IMR-90 (cell line): ENCODE results near the gene PC. TPM values are rescaled to one million over a fixed set of nuclear protein-coding genes. Genes with fewer than 3 reads are reported as not detected.

Experiments
- ATAC-seq: fragments of 200-7000 bp; cut with Tn5 transposase; 2 replicates; pipeline ENCODE4 v1.9.1; 2020; ENCODE audit warnings: low read depth, mild to moderate bottlenecking, moderate library complexity
- BruUV-seq: library from RNA; stranded (reverse); fragments of 400-500 nt; replicated peaks from 2 replicates; lab custom pipeline; 2021; lab: Mats Ljungman, UMichigan
- CTCF ChIA-PET: fragments of 300-600 bp; formaldehyde crosslinking; extraction: SDS; loops from one replicate; lab custom pipeline; 2021; ENCODE audit warnings: antibody characterized with exemption; lab: Yijun Ruan, JAX
- POLR2A ChIA-PET: fragments of 300-600 bp; sonication (Branson Sonifier 250); formaldehyde crosslinking; loops from one replicate; lab custom pipeline; 2022; ENCODE audit warnings: antibody characterized with exemption; ENCODE audit not compliant: unreplicated experiment; lab: Charles Lee
- DNase-seq: peaks from one replicate; pipeline ENCODE4 v3.0.0; 2013
- H2AFZ ChIP-seq: replicated peaks from 2 replicates; pipeline ENCODE3; 2013; ENCODE audit warnings: low read length, mild to moderate bottlenecking; ENCODE audit not compliant: poor library complexity
- H2AK5ac ChIP-seq: 2 replicates; pipeline ENCODE4 v1.6.1; 2013; ENCODE audit warnings: low read depth, low read length, inconsistent platforms
- H2AK9ac ChIP-seq: replicated peaks from 2 replicates; pipeline ENCODE3; 2013; ENCODE audit warnings: mild to moderate bottlenecking, low read depth, low read length, moderate library complexity; ENCODE audit not compliant: poor library complexity
- H2BK120ac ChIP-seq: 2 replicates; pipeline ENCODE4 v1.6.1; 2013; ENCODE audit warnings: low read depth, low read length, inconsistent platforms
- H2BK15ac ChIP-seq: 3 replicates; pipeline ENCODE4 v1.6.1; 2013; ENCODE audit warnings: low read depth, low read length, inconsistent platforms
- H2BK20ac ChIP-seq: 2 replicates; pipeline ENCODE4 v1.6.1; 2013; ENCODE audit warnings: low read depth, mild to moderate bottlenecking, inconsistent platforms, low read length, moderate library complexity
- H2BK5ac ChIP-seq: 2 replicates; pipeline ENCODE4 v1.6.1; 2013; ENCODE audit warnings: mild to moderate bottlenecking, low read depth, low read length, inconsistent platforms; ENCODE audit not compliant: poor library complexity, severe bottlenecking
- H3K14ac ChIP-seq: replicated peaks from 2 replicates; pipeline ENCODE4 v1.6.1; 2013; ENCODE audit warnings: low read depth, low read length, inconsistent platforms
- H3K18ac ChIP-seq: 2 replicates; pipeline ENCODE4 v1.6.1; 2013; ENCODE audit warnings: low read depth, low read length, control low read depth
- H3K23ac ChIP-seq: 2 replicates; pipeline ENCODE4 v1.6.1; 2013; ENCODE audit warnings: low read depth, low read length, inconsistent platforms
- H3K27ac ChIP-seq: 2 replicates; pipeline ENCODE4 v1.5.1; 2013; ENCODE audit warnings: mild to moderate bottlenecking, control low read depth, low read length; ENCODE audit not compliant: insufficient read depth
- H3K27me3 ChIP-seq: 2 replicates; pipeline ENCODE4 v1.6.1; 2013; ENCODE audit warnings: low read length; ENCODE audit not compliant: control insufficient read depth, insufficient read depth
- H3K36me3 ChIP-seq: 2 replicates; pipeline ENCODE4 v1.6.1; 2013; ENCODE audit warnings: low read length, mixed read lengths; ENCODE audit not compliant: control insufficient read depth, insufficient read depth
- H3K4ac ChIP-seq: 2 replicates; pipeline ENCODE4 v1.6.1; 2013; ENCODE audit warnings: low read depth, low read length, inconsistent platforms
- H3K4me1 ChIP-seq: 2 replicates; pipeline ENCODE4 v1.6.1; 2013; ENCODE audit warnings: low read length, mixed read lengths; ENCODE audit not compliant: control insufficient read depth, insufficient read depth
- H3K4me2 ChIP-seq: 2 replicates; pipeline ENCODE4 v1.6.1; 2013; ENCODE audit warnings: low read depth, mild to moderate bottlenecking, control low read depth, low read length, moderate library complexity
- H3K4me3 ChIP-seq: 2 replicates; pipeline ENCODE4 v1.5.1; 2013; ENCODE audit warnings: low read depth, mild to moderate bottlenecking, control low read depth, low read length, moderate library complexity; ENCODE audit not compliant: insufficient read depth
- H3K56ac ChIP-seq: 2 replicates; pipeline ENCODE4 v1.6.1; 2013; ENCODE audit warnings: low read length, inconsistent platforms; ENCODE audit not compliant: insufficient read depth; ENCODE audit errors: extremely low read depth
- H3K79me1 ChIP-seq, 2 experiments: 2 replicates each; pipeline ENCODE4 v1.6.1; 2013; ENCODE audit warnings: low read length in 2 of 2, inconsistent platforms in 1 of 2, low read depth in 1 of 2
- H3K9ac ChIP-seq: 2 replicates; pipeline ENCODE4 v1.6.1; 2013; ENCODE audit warnings: low read depth, low read length, control low read depth
- H3K9me1 ChIP-seq: 2 replicates; pipeline ENCODE4 v1.6.1; 2013; ENCODE audit warnings: low read length, inconsistent platforms; ENCODE audit not compliant: insufficient read depth
- H3K9me3 ChIP-seq: 2 replicates; pipeline ENCODE4 v1.6.1; 2013; ENCODE audit warnings: low read length; ENCODE audit not compliant: control insufficient read depth, insufficient read depth
- H4K20me1 ChIP-seq: 2 replicates; pipeline ENCODE4 v1.6.1; 2013; ENCODE audit warnings: low read length, inconsistent platforms; ENCODE audit not compliant: insufficient read depth
- H4K5ac ChIP-seq: 2 replicates; pipeline ENCODE4 v1.6.1; 2013; ENCODE audit warnings: mild to moderate bottlenecking, low read depth, low read length, control low read depth
- H4K8ac ChIP-seq, 2 experiments: 2 replicates each; pipeline ENCODE4 v1.6.1; 2013; ENCODE audit warnings: low read depth in 2 of 2, low read length in 2 of 2, control low read depth in 1 of 2, inconsistent platforms in 1 of 2
- H4K91ac ChIP-seq: 2 replicates; pipeline ENCODE4 v1.6.1; 2013; ENCODE audit warnings: low read depth, low read length, inconsistent platforms; ENCODE audit not compliant: insufficient read depth
- CHD1 ChIP-seq: IDR thresholded peaks from 2 replicates; pipeline ENCODE4 v1.6.1; 2012; ENCODE audit warnings: low read depth, low read length, improper control_type of control experiment
- CTCF ChIP-seq: conservative IDR thresholded peaks from 2 replicates; pipeline ENCODE4 v1.5.1; 2012; ENCODE audit warnings: mild to moderate bottlenecking, low read depth, low read length, improper control_type of control experiment
- ELK1 ChIP-seq: fragments of 150-350 bp; IDR thresholded peaks from 2 replicates; pipeline ENCODE4 v1.6.1; 2016; ENCODE audit warnings: low read depth, mild to moderate bottlenecking, low read length, moderate library complexity, borderline replicate concordance
- MAFK ChIP-seq: IDR thresholded peaks from 2 replicates; pipeline ENCODE4 v1.6.1; 2012; ENCODE audit warnings: low read depth, low read length, improper control_type of control experiment
- MXI1 ChIP-seq: IDR thresholded peaks from 2 replicates; pipeline ENCODE4 v1.6.1; 2012; ENCODE audit warnings: low read depth, mild to moderate bottlenecking, low read length, moderate library complexity, borderline replicate concordance
- NFE2L2 ChIP-seq: fragments of 150-350 bp; IDR thresholded peaks from 2 replicates; pipeline ENCODE4 v1.6.1; 2016; ENCODE audit warnings: low read depth, mild to moderate bottlenecking, low read length
- USF2 ChIP-seq: fragments of 150-350 bp; IDR thresholded peaks from 2 replicates; pipeline ENCODE4 v1.6.1; 2017; ENCODE audit warnings: mild to moderate bottlenecking, antibody characterized with exemption, low read length, low read depth
- WGBS, 2 experiments: methylation state at CpG; one replicate each; pipeline versions ENCODE4 v1.1.5 to v1.1.7; 2013; ENCODE audit warnings: missing lambda C conversion rate in 2 of 2; ENCODE audit not compliant: insufficient read length in 1 of 2; ENCODE audit errors: extremely low coverage in 2 of 2; 5-methylcytosine and 5-hydroxymethylcytosine counted together
- dilution Hi-C: fragments of 300-500 bp; cut with HindIII; formaldehyde crosslinking; loops from one replicate; pipeline ENCODE4 v1.14.3; 2018; ENCODE audit warnings: low sequenced_read_pairs; ENCODE audit not compliant: unreplicated experiment
- in situ Hi-C: fragments of 300-500 bp; cut with MboI; formaldehyde crosslinking; loops from 3 replicates; pipeline ENCODE4 v1.14.3; 2019; ENCODE audit warnings: low sequenced_read_pairs, inconsistent platforms, mixed read lengths
- intact Hi-C: fragments of 100-400 bp; cut with micrococcal nuclease; formaldehyde crosslinking; loops from 2 replicates; pipeline ENCODE4 v1.10.0; 2022
- polyA plus RNA-seq, 3 experiments: library from polyadenylated mRNA; depleted of rRNA; stranded (reverse); fragments of >200 nt; gene quantifications; 2 replicates each; pipeline ENCODE4 v1.2.3, GENCODE V29; 2012; ENCODE audit warnings: low replicate concordance in 1 of 3
- total RNA-seq: library from RNA; depleted of rRNA; stranded (reverse); fragments of >200 nt; gene quantifications from 2 replicates; pipeline ENCODE4 v1.2.3, GENCODE V29; 2012

PC gene
- total and polyA plus RNA-seq, 2 of the 4 experiments (the other 2 are of a cell fraction) = 13.6 to 15.7 TPM

GRCh38 chr11:66879583-66879982 is 78.6 kb downstream of the PC start (continued):
- TF ChIP-seq CTCF = no peak
- TF ChIP-seq MXI1 = no peak

- Histone ChIP-seq H3K14ac (peak overlapping the region; percentile 50; the same call in 1 of the 2 replicates), H2BK15ac (no peak overlapping the region; the same call in 2 of the 3 replicates), H3K56ac (no peak overlapping the region), H3K18ac (no peak overlapping the region; the same call in 1 of the 2 replicates), H3K9ac (no peak overlapping the region), H2AK5ac (peak overlapping the region; percentile 71), H3K27ac (no peak overlapping the region), H2BK5ac (no peak overlapping the region), H3K4me2 (no peak overlapping the region), H2BK120ac (peak overlapping the region; percentile 52; the same call in 1 of the 2 replicates), H3K36me3 (no peaks in the 10 kb centered on the region), H2AFZ (no peak overlapping the region), H3K23ac (0 out of 2 replicates have a peak overlapping the region, but pooled peaks have one; percentile 33), H3K4me3 (no peak overlapping the region), H3K4me1 (peaks cover 43% of the 10 kb centered on the region), H3K4ac (peak overlapping the region; percentile 38; the same call in 1 of the 2 replicates), H4K8ac (peak overlapping the region in 1 of 2 experiments; percentile 32; a peak in 1 of 4 replicates), H3K27me3 (no peaks in the 10 kb centered on the region), H3K9me1 (peaks cover 5% of the 10 kb centered on the region), H4K20me1 (no peaks in the 10 kb centered on the region), H4K91ac (0 out of 2 replicates have a peak overlapping the region, but pooled peaks have one; percentile 10), H3K79me1 (peaks cover 0 to 16% of the 10 kb centered on the region in 2 experiments; a peak in 2 of 4 replicates), H2AK9ac (peak overlapping the region; percentile 56), H4K5ac (0 out of 2 replicates have a peak overlapping the region, but pooled peaks have one; percentile 6), H2BK20ac (peak overlapping the region; percentile 34; the same call in 1 of the 2 replicates), H3K9me3 (no peaks in the 10 kb centered on the region)
- 59% methylated on average over 4 of the region's 7 CpGs; no CpG with 5 or more reads in 1 of the 2 experiments for WGBS, 2 experiments
- dilution Hi-C loops = no loop called here
- POLR2A ChIA-PET = no interaction called here
- in situ Hi-C loops = no loop called here
- CTCF ChIA-PET = no interaction called here
- no TSS peak for BruUV-seq
- DNase-seq (no peak), ATAC-seq (no peak)
- intact Hi-C loops = no loop called here
- TF ChIP-seq USF2 (no peak), ELK1 (no peak), CHD1 (no peak), MAFK (no peak), CTCF (no peak), NFE2L2 (no peak)
Observed at GRCh38 chr11:66879000-66879399, 79.2 kb downstream of the PC start.
